SK-N-DZ (cell line): Measurements from ENCODE around the gene WEE1.

Source experiments
- DNase-seq: peaks from one replicate; pipeline ENCODE4 v3.0.0-alpha.2; 2015; ENCODE audit warnings: low spot score

The WEE1 gene

GRCh38 chr11:9566561-9567063 is 6.9 kb upstream of the WEE1 start:
- no peak for DNase-seq

GRCh38 chr11:9567401-9567800 is 6.1 kb upstream of the WEE1 start:
- DNase-seq: no peak

- DNase-seq: no peak
These were observed 5.2 kb upstream of the WEE1 start for GRCh38 chr11:9568161-9568853.

GRCh38 chr11:9568854-9569587 is 4.4 kb upstream of the WEE1 start:
- DNase-seq: no peak

GRCh38 chr11:9569588-9570164 is 3.8 kb upstream of the WEE1 start:
- no peak for DNase-seq

- no peak for DNase-seq
These were observed 3.0 kb upstream of the WEE1 start for GRCh38 chr11:9570313-9571025.

- no peak for DNase-seq
These were observed 2.3 kb upstream of the WEE1 start for GRCh38 chr11:9571071-9571762.

- DNase-seq: no peak
These were observed 1.7 kb upstream of the WEE1 start for GRCh38 chr11:9571763-9572115.

GRCh38 chr11:9573775-9574621 is 528 bp downstream of the WEE1 start:
- no peak for DNase-seq

- no peak for DNase-seq
These were observed 1.3 kb downstream of the WEE1 start for GRCh38 chr11:9574622-9575259.

GRCh38 chr11:9575260-9576240 is 2.1 kb downstream of the WEE1 start:
- peak; percentile 81 for DNase-seq

- no peak for DNase-seq
These were observed 3.4 kb downstream of the WEE1 start for GRCh38 chr11:9576701-9577381.

- no peak for DNase-seq
These were observed 4.1 kb downstream of the WEE1 start for GRCh38 chr11:9577556-9577955.

- DNase-seq: no peak
These were observed 7.4 kb downstream of the WEE1 start for GRCh38 chr11:9580894-9581293.

GRCh38 chr11:9581556-9582161 is 8.2 kb downstream of the WEE1 start:
- DNase-seq: no peak

- DNase-seq: no peak
These were observed 17.2 kb downstream of the WEE1 start for GRCh38 chr11:9590717-9591116.

GRCh38 chr11:9594267-9595046 is 21.0 kb downstream of the WEE1 start:
- DNase-seq: no peak
